GM12878 (cell line): ENCODE results near the gene RERE. TPM values are rescaled to one million over a fixed set of nuclear protein-coding genes. Genes with fewer than 3 reads are reported as not detected.

Experiments used
- ATAC-seq: fragments of 200-7000 bp; cut with Tn5 transposase; 3 replicates; pipeline ENCODE4 v1.9.1; 2020; ENCODE audit warnings: mild to moderate bottlenecking, moderate library complexity
- BruUV-seq: library from RNA; stranded (reverse); fragments of 400-500 nt; replicated peaks from 2 replicates; lab custom pipeline; 2021; lab: Mats Ljungman, UMichigan
- CTCF ChIA-PET: fragments of 300-600 bp; sonication (Branson Sonifier 250); formaldehyde crosslinking; extraction: SDS; loops from one replicate; lab custom pipeline; 2021; ENCODE audit warnings: inconsistent platforms; lab: Yijun Ruan, JAX
- POLR2A ChIA-PET: fragments of 350-600 bp; formaldehyde crosslinking; extraction: SDS; loops from one replicate; lab custom pipeline; 2021; ENCODE audit warnings: inconsistent platforms; lab: Charles Lee
- RAD21 ChIA-PET: fragments of 300-600 bp; sonication (Branson Sonifier 250); formaldehyde crosslinking; loops from one replicate; lab custom pipeline; 2023; ENCODE audit warnings: antibody characterized with exemption; ENCODE audit not compliant: unreplicated experiment; lab: Charles Lee
- SMC1A ChIA-PET: fragments of 300-600 bp; sonication (Branson Sonifier 250); formaldehyde crosslinking; loops from one replicate; lab custom pipeline; 2023; ENCODE audit not compliant: unreplicated experiment, uncharacterized antibody; lab: Charles Lee
- DNase-seq: peaks from one replicate; pipeline ENCODE4 v3.0.0-alpha.2; 2011; ENCODE audit warnings: low read depth, low spot score
- FAIRE-seq: peaks from 3 replicates; lab custom pipeline; 2011; peaks lifted over from hg19 to GRCh38; lab: Jason Lieb, UNC
- H2AFZ ChIP-seq: 2 replicates; pipeline ENCODE4 v1.6.0; 2011; ENCODE audit warnings: low read depth, low read length, control low read depth; ENCODE audit not compliant: control insufficient read depth
- H3K27ac ChIP-seq: 2 replicates; pipeline ENCODE4 v1.5.1; 2011; ENCODE audit warnings: control low read depth; ENCODE audit not compliant: control insufficient read depth, insufficient read depth
- H3K27me3 ChIP-seq, 2 experiments: replicated peaks in 1 of 2; 2 replicates each; pipeline versions ENCODE4 v1.6.0 to v1.6.1; 2011; ENCODE audit warnings: low read length in 1 of 2; ENCODE audit not compliant: control insufficient read depth in 2 of 2, insufficient read depth in 2 of 2
- H3K36me3 ChIP-seq, 2 experiments: 2 replicates each; pipeline ENCODE4 v1.5.1; 2011; ENCODE audit warnings: low read length in 1 of 2; ENCODE audit not compliant: control insufficient read depth in 2 of 2, insufficient read depth in 2 of 2
- H3K4me1 ChIP-seq: 2 replicates; pipeline ENCODE4 v1.6.1; 2011; ENCODE audit warnings: mild to moderate bottlenecking, low read length, moderate library complexity, mixed read lengths; ENCODE audit not compliant: control insufficient read depth, insufficient read depth
- H3K4me2 ChIP-seq: 2 replicates; pipeline ENCODE4 v1.6.0; 2011; ENCODE audit warnings: control low read depth; ENCODE audit not compliant: control insufficient read depth, insufficient read depth
- H3K4me3 ChIP-seq: fragments of 200-600 bp; sonication (generic); 2 replicates; pipeline ENCODE4 v1.5.1; 2016
- H3K79me2 ChIP-seq: 2 replicates; pipeline ENCODE4 v1.6.0; 2011; ENCODE audit warnings: low read length; ENCODE audit not compliant: control insufficient read depth, insufficient read depth
- H3K9ac ChIP-seq: 2 replicates; pipeline ENCODE4 v1.8.0; 2011; ENCODE audit warnings: low read length, control low read depth, mixed read lengths; ENCODE audit not compliant: control insufficient read depth, insufficient read depth
- H3K9me3 ChIP-seq: replicated peaks from 3 replicates; pipeline ENCODE4 v1.5.1; 2011; ENCODE audit warnings: mild to moderate bottlenecking, low read length; ENCODE audit not compliant: control insufficient read depth, insufficient read depth
- H4K20me1 ChIP-seq: 2 replicates; pipeline ENCODE4 v1.6.0; 2011; ENCODE audit not compliant: control insufficient read depth, insufficient read depth
- ASH2L ChIP-seq: fragments of 300-600, 200-600 bp; sonication (generic); IDR thresholded peaks from 2 replicates; pipeline ENCODE4 v1.6.1; 2017; ENCODE audit warnings: low read depth, mild to moderate bottlenecking, borderline replicate concordance
- BCLAF1 ChIP-seq: fragments of 450-650 bp; IDR thresholded peaks from 2 replicates; pipeline ENCODE4 v1.6.1; 2017; ENCODE audit warnings: antibody characterized with exemption, mild to moderate bottlenecking, moderate library complexity
- BRCA1 ChIP-seq: IDR thresholded peaks from 2 replicates; pipeline ENCODE4 v1.6.1; 2011; ENCODE audit warnings: low read depth, low read length, improper control_type of control experiment
- E4F1 ChIP-seq: fragments of 450-650 bp; IDR thresholded peaks from 2 replicates; pipeline ENCODE4 v1.6.1; 2018; ENCODE audit warnings: borderline replicate concordance, mild to moderate bottlenecking; ENCODE audit not compliant: partially characterized antibody
- ESRRA ChIP-seq: IDR thresholded peaks from 2 replicates; pipeline ENCODE4 v1.6.1; 2012; ENCODE audit warnings: mild to moderate bottlenecking, low read length, improper control_type of control experiment
- GATAD2B ChIP-seq: fragments of 450-650 bp; conservative IDR thresholded peaks from 2 replicates; pipeline ENCODE4 v1.6.1; 2017; ENCODE audit warnings: low read depth, mild to moderate bottlenecking, moderate library complexity
- IKZF1 ChIP-seq: fragments of 450-650 bp; conservative IDR thresholded peaks from 2 replicates; pipeline ENCODE4 v1.6.1; 2017; ENCODE audit warnings: antibody characterized with exemption, mild to moderate bottlenecking
- NR2C2 ChIP-seq: IDR thresholded peaks from 2 replicates; pipeline ENCODE4 v1.6.1; 2011; ENCODE audit warnings: borderline replicate concordance, low read depth; ENCODE audit not compliant: control insufficient read depth, insufficient read length
- POLR2A ChIP-seq: IDR thresholded peaks from 2 replicates; pipeline ENCODE4 v1.6.1; 2011; ENCODE audit warnings: low read depth, mild to moderate bottlenecking, low read length
- POU2F2 ChIP-seq: IDR thresholded peaks from 3 replicates; pipeline ENCODE4 v1.6.1; 2011; ENCODE audit warnings: low read depth, mild to moderate bottlenecking, low read length, borderline replicate concordance
- SMC3 ChIP-seq: IDR thresholded peaks from 2 replicates; pipeline ENCODE4 v1.6.1; 2011; ENCODE audit warnings: low read length, improper control_type of control experiment, borderline replicate concordance
- STAT3 ChIP-seq: IDR thresholded peaks from 2 replicates; pipeline ENCODE4 v1.6.1; 2011; ENCODE audit warnings: low read depth, low read length, improper control_type of control experiment
- ZBTB4 ChIP-seq: fragments of 450-650 bp; formaldehyde crosslinking; IDR thresholded peaks from 2 replicates; pipeline ENCODE4 v1.4.0; 2022; ENCODE audit warnings: mild to moderate bottlenecking, moderate library complexity
- ZZZ3 ChIP-seq: IDR thresholded peaks from 2 replicates; pipeline ENCODE4 v1.6.1; 2011; ENCODE audit warnings: low read depth; ENCODE audit not compliant: control insufficient read depth, insufficient read length
- WGBS: methylation state at CpG from one replicate; pipeline ENCODE4 v1.1.6; 2016; ENCODE audit warnings: low lambda C conversion rate; ENCODE audit not compliant: insufficient replicate concordance, insufficient coverage; ENCODE audit errors: missing lambda C conversion rate; 5-methylcytosine and 5-hydroxymethylcytosine counted together
- in situ Hi-C: fragments of 300-500 bp; cut with MboI; formaldehyde crosslinking; loops from 9 replicates; pipeline ENCODE4 v1.14.3; 2018; ENCODE audit warnings: mixed read lengths
- intact Hi-C: fragments of 100-400 bp; cut with micrococcal nuclease; formaldehyde crosslinking; loops from one replicate; pipeline ENCODE4 v1.14.2; 2022; ENCODE audit not compliant: unreplicated experiment
- polyA plus RNA-seq, 11 experiments: library from polyadenylated mRNA; depleted of rRNA in 4 of 11; unstranded in 6 of 11; stranded (reverse) in 5 of 11; fragments of >200 nt; fragmentation: Nextera tagmentation in 4 of 11; fragmentation: Illumina TruSeq in 1 of 11; extraction: Ambion mirVana in 4 of 11; extraction: Trizol in 1 of 11; gene quantifications; 1 replicate in 1 of 11; 2 replicates in 10 of 11; pipeline versions ENCODE4 v1.2.1 to v1.2.3, GENCODE V29; 2011 to 2016; ENCODE audit warnings: inconsistent platforms in 2 of 11, missing spikeins in 2 of 11, low read depth in 1 of 11
- total RNA-seq, 4 experiments: library from RNA; depleted of rRNA in 3 of 4; stranded (reverse); fragments of >200 nt in 3 of 4; fragmentation: Illumina TruSeq in 1 of 4; extraction: Trizol in 1 of 4; gene quantifications; 2 replicates each; pipeline versions ENCODE4 v1.2.1 to v1.2.3, GENCODE V29; 2013 to 2021

The RERE gene
- total and polyA plus RNA-seq, 10 of the 15 experiments (the other 5 are each of a cell fraction or from before 2014, with no cell fraction given) = 5.2 to 60.5 (median 20.2) TPM

- peak; percentile 52 for ATAC-seq
- peak overlapping the region; percentile 36 for H3K4me2 ChIP-seq
- intact Hi-C loops (loop anchor here (5.0 kb wide), 1 partner anchor 55 kb away; no protein-coding TSS in a partner anchor), in situ Hi-C loops (no loop called here)
- BruUV-seq = no TSS peak
- SMC1A ChIA-PET = interaction anchor here (0.9 to 3.5 kb wide), 6 partner anchors 13 to 90 kb away, joined by 3 to 22 read pairs (median 4); no protein-coding TSS in a partner anchor
- WGBS = under 1% methylated on average over 27 of the region's 41 CpGs
- H3K27me3 ChIP-seq = no peaks in the 10 kb centered on the region
- no peaks in the 10 kb centered on the region for H3K9me3 ChIP-seq
- POLR2A ChIA-PET = interaction anchor here (0.6 to 3.4 kb wide), 8 partner anchors 9 to 826 kb away, joined by 3 to 27 read pairs (median 5); no protein-coding TSS in a partner anchor
- CTCF ChIA-PET = interaction anchor here (1.0 to 2.3 kb wide), 4 partner anchors 54 to 110 kb away, joined by 3 to 15 read pairs (median 7); no protein-coding TSS in a partner anchor
- FAIRE-seq = peak; percentile 54
- H3K27ac ChIP-seq = peak overlapping the region; percentile 95
- peaks cover 54% of the 10 kb centered on the region for H3K79me2 ChIP-seq
- no peaks in the 10 kb centered on the region for H3K4me1 ChIP-seq
- H3K36me3 ChIP-seq = no peaks in the 10 kb centered on the region
- DNase-seq = peak; percentile 34
- H2AFZ ChIP-seq = peak overlapping the region; percentile 78
- RAD21 ChIA-PET = interaction anchor here (0.6 to 1.9 kb wide), 3 partner anchors 17 to 56 kb away, joined by 3 to 5 read pairs (median 5); no protein-coding TSS in a partner anchor
- peak overlapping the region; percentile 95 for H3K9ac ChIP-seq
- H4K20me1 ChIP-seq = no peaks in the 10 kb centered on the region
- H3K4me3 ChIP-seq = peak overlapping the region; percentile 91
- TF ChIP-seq E4F1 (no peak), STAT3 (no peak), ZZZ3 (no peak), SMC3 (no peak), GATAD2B (no peak; the same call in 1 of the 2 replicates), BRCA1 (no peak), IKZF1 (peak; percentile 14; the same call in 1 of the 2 replicates), ASH2L (no peak), POLR2A (peak; percentile 71), BCLAF1 (no peak), POU2F2 (no peak), ESRRA (no peak), ZBTB4 (CRISPR knock-in tag) (no peak), NR2C2 (no peak)
Measured at GRCh38 chr1:8816831-8817411, 519 bp downstream of the RERE start.
